H54 (cell line): ENCODE data around the gene AQP11.
"Not testable (repeated sequence)": the region's sequence is repeated elsewhere in the genome, so short reads cannot be mapped to it uniquely, and the experiment has no call there.

Experiments
- DNase-seq: peaks from one replicate; pipeline ENCODE4 v3.0.0; 2011; ENCODE audit warnings: low spot score, mixed read lengths; ENCODE audit not compliant: insufficient read length
- FAIRE-seq: peaks from 3 replicates; lab custom pipeline; 2011; peaks lifted over from hg19 to GRCh38; lab: Jason Lieb, UNC
- POLR2A ChIP-seq: IDR thresholded peaks from 2 replicates; pipeline ENCODE4 v1.6.1; 2011; ENCODE audit warnings: low read depth, mild to moderate bottlenecking, low read length

The AQP11 gene

GRCh38 chr11:77619576-77620198 lies 29.9 kb downstream of the AQP11 start:
- TF ChIP-seq POLR2A: no peak
- no peak for FAIRE-seq
- no peak for DNase-seq

GRCh38 chr11:77630157-77630710 lies 40.5 kb downstream of the AQP11 start:
- no peak for DNase-seq
- FAIRE-seq: no peak
- no peak for TF ChIP-seq POLR2A

GRCh38 chr11:77633926-77634325 lies 44.2 kb downstream of the AQP11 start:
- FAIRE-seq, DNase-seq: not testable (repeated sequence)

DNA sequence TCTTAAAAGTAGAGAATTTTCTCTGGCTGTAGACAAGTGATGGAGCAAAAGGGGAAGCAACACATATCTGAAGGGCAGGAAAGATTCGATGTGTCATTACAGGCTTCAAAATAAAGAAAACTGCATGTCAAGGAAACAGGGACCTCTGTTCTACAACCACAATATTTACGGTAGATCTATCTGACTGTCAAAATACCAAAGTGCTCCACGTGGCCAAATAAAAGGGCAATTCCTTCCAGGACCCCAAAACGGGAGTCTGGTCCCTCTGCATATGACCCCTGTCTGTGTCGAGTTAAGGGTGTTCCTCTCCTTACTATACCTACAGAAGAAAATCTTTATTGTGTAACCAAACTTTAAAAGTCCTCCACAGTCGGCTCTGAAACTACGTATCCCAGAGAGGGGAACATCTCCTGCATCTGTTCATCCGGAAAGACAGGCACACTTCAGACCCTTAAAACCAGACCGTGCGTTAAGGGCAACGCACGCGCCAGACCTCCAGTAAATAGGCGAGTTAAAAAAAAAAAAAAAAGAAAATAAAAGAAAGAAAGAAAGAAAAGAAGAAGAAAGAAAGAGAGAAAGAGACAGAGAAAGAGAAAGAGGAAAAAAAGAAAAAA lies 47.1 kb downstream of the AQP11 start:
- FAIRE-seq (no peak), DNase-seq (no peak)
- TF ChIP-seq POLR2A: no peak

- FAIRE-seq: peak; percentile 43
- peak; percentile 88 for TF ChIP-seq POLR2A
- peak; percentile 72 for DNase-seq
Observed at GRCh38 chr11:77637345-77638165, 47.8 kb downstream of the AQP11 start, which contains the start of gene CLNS1A. TSS of gene CLNS1A (minus strand) at chr11:77637794. CDS start at chr11:77637714, 80 bp downstream.

DNA sequence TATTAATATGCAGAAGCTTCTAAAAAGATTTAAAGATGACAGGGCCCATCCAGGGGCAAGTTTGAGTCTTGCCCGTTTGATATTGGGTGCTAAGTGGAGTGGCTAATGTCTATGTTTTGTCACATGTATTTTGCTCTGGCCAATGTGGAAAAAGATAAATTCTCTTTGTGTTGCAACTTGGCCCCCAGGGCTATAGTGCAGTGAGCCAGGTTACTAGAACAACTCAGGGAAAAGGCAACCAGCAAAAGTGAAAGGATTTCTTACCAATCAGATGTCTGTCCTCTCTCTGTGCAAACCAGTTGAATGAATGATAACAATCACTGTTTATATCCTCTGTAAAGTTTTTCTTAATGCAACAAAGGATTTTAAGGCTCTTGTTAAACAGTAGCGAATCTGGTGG lies 52.5 kb downstream of the AQP11 start:
- DNase-seq (no peak), FAIRE-seq (no peak)
- no peak for TF ChIP-seq POLR2A

DNA sequence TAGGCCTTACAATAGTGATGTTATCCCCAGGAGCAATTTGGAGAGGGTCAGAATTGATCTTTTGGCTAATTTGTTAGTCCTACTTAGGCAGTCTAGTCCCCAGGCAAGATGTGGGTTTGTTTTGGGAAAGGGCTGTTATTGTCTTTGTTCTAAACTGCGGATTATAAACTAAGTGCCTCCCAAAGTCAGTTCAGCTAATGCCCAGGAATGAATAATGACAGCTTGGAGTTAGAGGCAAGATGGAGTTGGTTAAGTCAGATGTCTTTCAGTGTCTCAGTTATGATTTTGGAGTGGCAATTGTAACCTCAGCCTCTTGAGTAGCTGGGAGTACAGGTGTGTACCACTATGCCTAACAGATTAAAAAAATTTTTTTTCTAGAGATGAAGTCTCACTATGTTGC lies 55.1 kb downstream of the AQP11 start:
- TF ChIP-seq POLR2A: no peak
- no peak for FAIRE-seq
- DNase-seq: no peak

GRCh38 chr11:77647654-77648305 lies 58.0 kb downstream of the AQP11 start:
- no peak for FAIRE-seq
- no peak for DNase-seq
- TF ChIP-seq POLR2A: no peak

GRCh38 chr11:77650123-77650522 lies 60.4 kb downstream of the AQP11 start:
- no peak for TF ChIP-seq POLR2A
- FAIRE-seq: no peak
- DNase-seq: no peak

DNA sequence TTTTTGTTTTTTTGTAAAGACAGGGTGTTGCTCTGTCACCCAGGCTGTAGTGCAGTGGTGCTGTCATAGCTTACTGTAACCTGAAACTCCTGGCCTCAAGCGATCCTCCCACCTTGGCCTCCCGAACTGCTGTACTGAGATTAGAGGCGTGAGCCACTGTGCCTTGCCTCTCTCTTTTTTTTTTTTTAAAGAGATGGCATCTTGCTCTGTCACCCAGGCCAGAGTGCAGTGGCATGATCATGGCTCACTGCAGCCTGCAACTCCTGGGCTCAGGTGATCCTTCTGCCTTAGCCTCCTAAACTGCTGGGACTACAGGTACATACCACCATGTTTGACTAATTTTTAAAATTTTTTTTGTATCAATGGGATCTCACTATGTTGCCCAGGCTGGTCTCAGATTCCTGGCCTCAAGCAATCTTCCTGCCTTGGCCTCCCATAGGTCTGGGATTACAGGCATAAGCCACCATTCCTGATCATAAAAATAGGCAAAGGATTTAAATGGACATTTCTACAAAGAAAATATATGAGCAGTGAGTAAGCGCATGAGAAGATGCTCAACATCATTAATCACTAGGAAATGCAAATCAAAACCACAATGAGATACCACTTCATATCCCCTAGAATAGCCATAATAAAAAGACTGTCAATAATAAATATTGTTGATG lies 65.1 kb downstream of the AQP11 start:
- DNase-seq (no peak), FAIRE-seq (no peak)
- TF ChIP-seq POLR2A: no peak

- FAIRE-seq: no peak
Observed at GRCh38 chr11:77656362-77656761, 66.6 kb downstream of the AQP11 start.

DNA sequence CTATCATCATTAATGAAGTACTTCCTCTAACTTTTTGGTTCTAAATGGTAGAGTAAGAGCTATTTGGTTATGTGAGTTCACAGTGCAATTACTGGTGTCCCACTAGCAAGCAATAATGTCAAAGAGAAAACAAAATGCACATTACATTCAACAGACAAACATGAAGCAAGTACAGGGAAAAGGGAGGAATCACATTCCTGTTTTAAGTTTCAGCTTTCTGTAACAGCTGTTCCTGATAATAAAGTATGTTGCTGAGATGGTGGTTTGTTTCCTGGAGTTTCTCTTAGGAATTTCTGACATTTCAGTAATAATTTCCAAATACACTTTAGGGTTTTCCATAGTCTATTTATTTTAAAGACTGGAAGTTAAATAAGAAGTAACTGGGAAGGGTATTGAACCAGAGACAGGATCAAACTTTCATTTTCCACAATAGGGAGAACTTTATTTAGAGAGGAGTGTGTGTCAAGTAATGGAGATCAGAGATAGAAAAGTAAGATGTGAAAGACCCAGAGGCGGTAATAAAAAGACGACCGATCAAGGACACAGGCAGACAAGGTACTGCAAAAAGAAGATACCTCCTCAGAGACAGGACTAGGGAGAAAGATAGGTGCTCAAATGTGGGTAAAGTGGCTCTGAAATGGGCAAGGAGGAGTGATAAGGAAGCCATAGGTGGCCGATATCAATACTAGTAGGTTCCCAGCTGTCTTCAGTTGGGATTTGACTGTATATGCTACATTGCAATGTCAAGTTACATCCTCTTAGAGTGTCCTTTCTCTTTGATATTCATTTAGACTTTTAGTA lies 68.7 kb downstream of the AQP11 start:
- TF ChIP-seq POLR2A: no peak
- DNase-seq: no peak
- FAIRE-seq: no peak

More at GRCh38 chr11:77656362-77656761, 66.6 kb downstream of the AQP11 start:
- no peak for TF ChIP-seq POLR2A
- DNase-seq: no peak
